Measurements from ENCODE around the gene TIMM23B.
"Not testable (repeated sequence)": the region's sequence is repeated elsewhere in the genome, so short reads cannot be mapped to it uniquely, and the experiment has no call there.

DNA sequence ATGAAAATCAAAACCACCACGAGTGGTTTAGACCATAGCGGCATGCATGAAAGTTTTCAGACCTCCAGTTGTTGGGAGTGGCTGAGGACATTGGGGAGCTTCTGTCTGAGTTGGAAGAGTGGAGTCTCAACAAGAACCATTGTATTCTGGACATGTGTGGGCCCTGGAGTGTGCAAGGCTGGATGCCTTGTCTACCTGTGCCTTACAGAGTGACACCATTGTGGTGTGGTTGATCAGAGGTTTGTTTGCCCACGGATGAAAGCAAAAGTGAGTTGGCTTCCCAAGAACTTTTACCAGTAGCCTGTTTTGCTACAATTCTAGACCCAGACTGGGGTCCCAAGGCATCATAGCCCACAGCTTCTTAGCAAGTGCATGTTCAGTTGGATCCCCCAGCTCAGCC is 35.9 kb downstream of the TIMM23B start:
- TF ChIP-seq POLR2A, CTCF, POLR2AphosphoS5, EP300 (IDR thresholded peaks at IDR 0.05): not testable (repeated sequence)

Measured in suprapubic skin (tissue), 4 donors.